Body of pancreas (tissue), 4 donors: ENCODE measurements around the gene RNF180. TPM values are rescaled to one million over a fixed set of nuclear protein-coding genes. Genes with fewer than 3 reads are reported as not detected.

Experiments used
- ATAC-seq: fragments of 150-250 bp; one replicate; pipeline ENCODE4 v1.9.1; 2016
- DNase-seq, 4 donors: peaks; one replicate each; pipeline ENCODE4 v3.0.0-alpha.2; 2019
- H3K27ac ChIP-seq, 4 donors: fragments of 200-600 bp; sonication (generic); 1 replicate in 3 of 4; 2 replicates in 1 of 4; pipeline versions ENCODE4 v1.5.1 to v1.6.1; 2016 to 2019; ENCODE audit warnings: mild to moderate bottlenecking in 1 of 4, mixed read lengths in 1 of 4, moderate library complexity in 1 of 4
- H3K27me3 ChIP-seq, 2 donors: fragments of 200-600 bp; sonication (generic); one replicate each; pipeline ENCODE4 v1.6.0; 2016; ENCODE audit warnings: mild to moderate bottlenecking in 1 of 2
- H3K36me3 ChIP-seq, 2 donors: fragments of 200-600 bp; sonication (generic); replicated peaks in 1 of 2; 2 replicates each; pipeline ENCODE4 v1.5.1; 2016; ENCODE audit warnings: low read depth in 2 of 2; ENCODE audit not compliant: insufficient read depth in 1 of 2
- H3K4me1 ChIP-seq: fragments of 200-600 bp; sonication (generic); one replicate; pipeline ENCODE4 v1.6.0; 2016
- H3K4me3 ChIP-seq, 2 donors: fragments of 200-600 bp; sonication (generic); 1 replicate in 1 of 2; 2 replicates in 1 of 2; pipeline ENCODE4 v1.5.1; 2016 to 2019
- H3K9me3 ChIP-seq, 3 donors: fragments of 200-600 bp; sonication (generic); 1 replicate in 2 of 3; 2 replicates in 1 of 3; pipeline ENCODE4 v1.5.1; 2016
- POLR2A ChIP-seq, 3 donors: fragments of 450-650 bp; IDR thresholded peaks; one replicate each; pipeline ENCODE4 v1.6.1; 2016; ENCODE audit warnings: antibody characterized with exemption in 3 of 3, mild to moderate bottlenecking in 2 of 3
- WGBS, 2 donors: methylation state at CpG; one replicate each; pipeline ENCODE4 v1.1.5; 2017; 5-methylcytosine and 5-hydroxymethylcytosine counted together
- intact Hi-C: fragments of 100-400 bp; cut with DNase I; formaldehyde crosslinking; loops from one replicate; pipeline ENCODE4 v1.15.1; 2023
- total RNA-seq, 2 donors: library from RNA; depleted of rRNA; stranded (reverse); fragments of >200 nt; gene quantifications; one replicate each; pipeline ENCODE4 v1.1.0, GENCODE V29; 2016
- TF ChIP-seq, protein P1 (sequence below), 7 experiments: fragments of 450-650 bp in 4 of 7; fragments of 200-600 bp in 3 of 7; sonication (generic) in 3 of 7; IDR thresholded peaks; one replicate each; pipeline ENCODE4 v1.5.1; 2016 to 2019; ENCODE audit warnings: antibody characterized with exemption in 7 of 7

Gene RNF180
- total RNA-seq, 2 donors from 2014 or later, result 9.2 to 13.2 TPM

DNA sequence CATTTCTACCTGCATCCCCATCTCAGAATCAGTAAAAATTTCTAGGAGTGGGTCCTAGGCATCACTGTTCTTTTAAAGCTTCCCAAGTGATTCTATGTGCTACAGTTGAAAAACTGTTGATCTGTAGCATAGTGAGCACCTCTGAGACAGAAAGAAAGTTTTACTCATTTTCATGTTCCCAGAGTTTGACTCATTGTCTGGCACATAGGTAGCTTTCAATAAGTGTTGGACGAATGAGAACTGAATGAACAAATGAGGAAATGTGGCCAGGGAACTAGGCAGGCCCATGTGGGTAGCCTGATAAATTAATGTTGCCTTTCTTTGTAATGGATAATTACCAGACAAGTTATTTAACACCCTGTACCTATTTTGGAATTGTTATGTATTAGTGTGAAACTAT, 33.8 kb downstream of the RNF180 start:
- no peak overlapping the region for H3K4me3 ChIP-seq
- H3K36me3 ChIP-seq, result no peaks in the 10 kb centered on the region
- TF ChIP-seq POLR2A (IDR thresholded peaks at IDR 0.05), result no peak
- TF ChIP-seq, protein P1, sequence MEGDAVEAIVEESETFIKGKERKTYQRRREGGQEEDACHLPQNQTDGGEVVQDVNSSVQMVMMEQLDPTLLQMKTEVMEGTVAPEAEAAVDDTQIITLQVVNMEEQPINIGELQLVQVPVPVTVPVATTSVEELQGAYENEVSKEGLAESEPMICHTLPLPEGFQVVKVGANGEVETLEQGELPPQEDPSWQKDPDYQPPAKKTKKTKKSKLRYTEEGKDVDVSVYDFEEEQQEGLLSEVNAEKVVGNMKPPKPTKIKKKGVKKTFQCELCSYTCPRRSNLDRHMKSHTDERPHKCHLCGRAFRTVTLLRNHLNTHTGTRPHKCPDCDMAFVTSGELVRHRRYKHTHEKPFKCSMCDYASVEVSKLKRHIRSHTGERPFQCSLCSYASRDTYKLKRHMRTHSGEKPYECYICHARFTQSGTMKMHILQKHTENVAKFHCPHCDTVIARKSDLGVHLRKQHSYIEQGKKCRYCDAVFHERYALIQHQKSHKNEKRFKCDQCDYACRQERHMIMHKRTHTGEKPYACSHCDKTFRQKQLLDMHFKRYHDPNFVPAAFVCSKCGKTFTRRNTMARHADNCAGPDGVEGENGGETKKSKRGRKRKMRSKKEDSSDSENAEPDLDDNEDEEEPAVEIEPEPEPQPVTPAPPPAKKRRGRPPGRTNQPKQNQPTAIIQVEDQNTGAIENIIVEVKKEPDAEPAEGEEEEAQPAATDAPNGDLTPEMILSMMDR (IDR thresholded peaks at IDR 0.05), result no peak
- intact Hi-C loops, result no loop called here
- ATAC-seq (no peak), DNase-seq (no peak)
- no peaks in the 10 kb centered on the region for H3K27me3 ChIP-seq
- H3K4me1 ChIP-seq, result no peaks in the 10 kb centered on the region
- H3K27ac ChIP-seq, result no peak overlapping the region
- WGBS, 2 donors, result 30 to 52% methylated on average over 1 of the region's 1 CpG
- no peaks in the 10 kb centered on the region for H3K9me3 ChIP-seq

DNA sequence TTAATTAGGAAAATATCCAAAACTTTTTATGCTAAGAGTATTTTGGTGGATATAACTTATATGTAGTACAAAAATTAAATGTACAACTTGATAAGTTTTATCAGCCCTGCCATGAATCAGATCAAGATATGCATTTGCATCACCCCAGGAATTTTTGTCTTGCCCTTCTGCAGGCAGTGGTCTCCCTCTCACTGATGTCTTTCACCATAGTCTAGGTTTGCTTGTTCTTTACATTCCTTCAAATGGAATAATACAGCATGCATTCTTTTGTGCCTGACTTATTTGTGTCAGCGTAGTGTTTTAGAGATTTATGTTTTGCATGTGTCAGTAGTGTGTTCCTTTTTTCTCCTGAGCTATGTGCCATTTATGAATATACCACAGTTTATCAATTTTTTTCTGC, 36.4 kb downstream of the RNF180 start:
- Histone ChIP-seq H3K36me3 (no peaks in the 10 kb centered on the region), H3K9me3 (no peaks in the 10 kb centered on the region), H3K4me3 (no peak overlapping the region), H3K27me3 (no peaks in the 10 kb centered on the region), H3K27ac (no peak overlapping the region), H3K4me1 (no peaks in the 10 kb centered on the region)
- intact Hi-C loops, result no loop called here
- ATAC-seq (no peak), DNase-seq (no peak)
- TF ChIP-seq, protein P1 (IDR thresholded peaks at IDR 0.05), result no peak
- no peak for TF ChIP-seq POLR2A (IDR thresholded peaks at IDR 0.05)
- 89 to 95% methylated on average over 1 of the region's 1 CpG for WGBS, 2 donors

DNA sequence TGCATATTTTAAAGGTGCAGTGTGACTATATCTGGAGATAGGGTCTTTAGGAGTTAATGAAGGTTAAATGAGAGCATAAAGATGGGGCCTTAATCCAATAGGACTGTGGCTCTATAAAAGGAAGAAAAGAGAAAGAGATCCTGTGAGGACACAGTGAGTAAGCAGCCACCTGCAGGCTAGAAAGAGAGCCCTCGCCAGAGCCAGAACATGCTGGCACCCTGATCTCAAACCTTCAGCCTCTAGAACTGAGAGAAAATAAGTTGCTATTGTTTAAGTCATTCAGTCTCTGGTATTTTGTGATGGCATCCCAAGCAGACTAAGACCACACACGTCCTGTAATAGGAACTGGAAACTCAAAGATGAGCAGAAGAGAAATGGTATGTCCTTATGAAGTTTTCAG, 41.0 kb downstream of the RNF180 start:
- H3K4me3 ChIP-seq, result no peak overlapping the region
- no peak for ATAC-seq
- TF ChIP-seq, protein P1 (IDR thresholded peaks at IDR 0.05), result no peak
- no peak for TF ChIP-seq POLR2A (IDR thresholded peaks at IDR 0.05)
- WGBS, 2 donors, result 70 to 88% methylated on average over 2 of the region's 2 CpGs
- no peak overlapping the region for H3K27ac ChIP-seq
- H3K27me3 ChIP-seq, result no peaks in the 10 kb centered on the region
- no peaks in the 10 kb centered on the region for H3K9me3 ChIP-seq
- intact Hi-C loops, result no loop called here
- H3K4me1 ChIP-seq, result no peaks in the 10 kb centered on the region
- H3K36me3 ChIP-seq, result no peaks in the 10 kb centered on the region
- DNase-seq, result no peak

DNA sequence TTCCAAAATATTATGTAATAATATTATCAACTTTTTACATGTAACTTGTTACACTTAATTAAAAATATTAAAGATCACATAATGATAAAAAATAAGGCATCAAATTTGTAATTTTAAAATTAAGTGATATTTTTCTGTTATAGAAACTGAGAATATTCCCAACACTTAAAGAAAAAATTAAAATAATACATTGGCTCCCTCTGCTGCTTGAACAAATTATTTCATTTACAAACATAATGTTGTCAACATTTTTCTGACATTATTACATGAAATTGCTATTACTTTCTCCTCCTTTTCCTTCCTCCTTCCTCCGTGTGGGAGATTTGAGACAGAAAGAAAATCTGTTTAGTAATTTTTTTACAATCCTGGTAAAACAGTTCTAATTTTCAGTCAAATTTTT, 42.3 kb downstream of the RNF180 start:
- Histone ChIP-seq H3K36me3 (no peaks in the 10 kb centered on the region), H3K4me3 (no peak overlapping the region), H3K27ac (no peak overlapping the region), H3K9me3 (no peaks in the 10 kb centered on the region), H3K4me1 (no peaks in the 10 kb centered on the region), H3K27me3 (no peaks in the 10 kb centered on the region)
- DNase-seq, result no peak
- TF ChIP-seq, protein P1 (IDR thresholded peaks at IDR 0.05), result peak in 6 of 7 experiments; percentile 16 to 45 (median 28)
- no peak for TF ChIP-seq POLR2A (IDR thresholded peaks at IDR 0.05)
- intact Hi-C loops, result no loop called here
- WGBS, 2 donors, result 38 to 50% methylated on average over 1 of the region's 1 CpG
- no peak for ATAC-seq

DNA sequence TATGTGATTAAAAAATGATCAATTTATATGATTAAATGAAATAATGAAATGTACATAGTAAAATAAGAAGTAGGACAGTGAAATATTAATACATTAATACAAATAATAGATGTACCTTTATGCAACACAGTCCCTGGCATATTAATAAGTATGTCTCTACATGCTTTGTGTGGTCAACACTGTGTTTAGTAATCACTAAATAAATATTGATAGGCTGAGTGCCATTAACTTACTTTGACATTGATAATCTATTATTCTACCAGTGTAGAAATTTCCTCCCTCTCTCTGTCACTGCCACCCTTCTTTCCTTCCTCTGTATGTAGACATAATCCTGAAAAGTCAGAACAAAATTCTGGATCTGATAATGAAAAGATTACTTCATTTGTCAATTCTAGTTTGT, 43.7 kb downstream of the RNF180 start:
- TF ChIP-seq POLR2A (IDR thresholded peaks at IDR 0.05), result no peak
- TF ChIP-seq, protein P1 (IDR thresholded peaks at IDR 0.05), result no peak
- no peaks in the 10 kb centered on the region for H3K9me3 ChIP-seq
- H3K36me3 ChIP-seq, result peaks cover 0 to 2% of the 10 kb centered on the region in 2 donors
- DNase-seq (no peak), ATAC-seq (no peak)
- no peaks in the 10 kb centered on the region for H3K4me1 ChIP-seq
- intact Hi-C loops, result no loop called here
- no peaks in the 10 kb centered on the region for H3K27me3 ChIP-seq
- no peak overlapping the region for H3K27ac ChIP-seq
- H3K4me3 ChIP-seq, result no peak overlapping the region
